ENCODE data around the gene TMEM187.

Gene TMEM187

GRCh38 chrX:153935326-153935851 lies 37.2 kb upstream of the TMEM187 start:
- no peak for DNase-seq

- DNase-seq, result no peak
Observed at GRCh38 chrX:153937056-153937455, 35.5 kb upstream of the TMEM187 start.

GRCh38 chrX:153938226-153938786 lies 34.2 kb upstream of the TMEM187 start:
- no peak for DNase-seq

DNA sequence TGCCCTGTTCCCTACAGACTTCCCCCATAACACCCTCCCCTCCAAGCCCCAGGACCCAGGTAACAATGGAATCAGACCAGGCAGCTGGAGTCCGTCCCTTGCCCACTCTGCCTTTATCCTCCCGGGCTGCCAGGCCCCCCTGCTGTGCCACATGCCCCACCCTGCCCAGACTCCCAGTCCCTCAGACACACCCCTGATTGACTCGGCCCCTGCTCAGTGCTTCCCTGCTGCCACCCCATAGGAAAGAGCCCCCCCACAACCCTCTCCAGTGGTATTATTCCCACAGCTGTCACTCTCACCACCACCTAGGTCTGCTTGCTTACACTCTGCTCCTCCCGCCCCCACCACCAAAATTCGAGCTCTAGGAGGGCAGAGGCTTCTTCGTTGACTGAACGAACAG lies 33.0 kb upstream of the TMEM187 start:
- no peak for DNase-seq

- no peak for DNase-seq
Observed at GRCh38 chrX:153941336-153942252, 31.0 kb upstream of the TMEM187 start.

DNA sequence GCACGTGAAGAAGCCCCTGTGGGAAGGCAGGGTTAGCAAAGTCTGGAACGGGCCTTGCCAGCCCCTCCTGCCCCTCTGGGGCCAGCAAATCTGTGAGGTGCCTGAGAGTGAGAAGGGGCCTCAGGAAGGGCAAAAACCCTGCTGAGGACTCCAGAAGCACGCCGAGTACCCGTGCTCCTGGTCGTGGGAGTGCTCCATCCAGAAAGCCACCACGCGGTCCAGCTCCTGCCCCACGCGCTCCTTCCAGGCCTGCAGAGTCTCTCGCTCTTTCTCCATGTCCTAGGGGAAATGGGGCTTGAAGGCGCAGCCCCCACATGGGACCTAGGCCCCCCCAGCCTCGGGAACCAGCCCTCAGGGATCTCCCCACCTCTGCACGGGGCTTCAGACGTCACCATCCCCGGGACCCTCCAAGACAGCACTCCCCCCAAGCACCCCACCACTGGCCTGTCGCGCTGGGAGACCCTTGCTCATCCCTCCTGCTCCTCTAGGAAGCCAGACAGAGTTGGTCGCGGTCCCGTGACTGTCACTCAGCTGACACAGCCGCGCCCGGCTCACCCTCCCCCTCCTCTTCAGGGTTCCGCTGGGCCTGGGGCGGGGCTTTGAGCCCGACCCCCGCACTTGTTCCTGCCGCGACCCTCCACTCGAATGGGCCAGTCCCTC lies 28.3 kb upstream of the TMEM187 start, which contains the start of gene RENBP:
RENBP (minus strand) TSS at position 504 of the 660 bp plus-strand sequence; CDS start at position 471, 33 bp downstream.
- DNase-seq, result peak; percentile 5

- no peak for DNase-seq
Observed at GRCh38 chrX:153944800-153945150, 27.8 kb upstream of the TMEM187 start.

GRCh38 chrX:153945956-153946943 lies 26.3 kb upstream of the TMEM187 start:
- no peak for DNase-seq

GRCh38 chrX:153947009-153947769 lies 25.4 kb upstream of the TMEM187 start:
- peak; percentile 69 for DNase-seq

DNA sequence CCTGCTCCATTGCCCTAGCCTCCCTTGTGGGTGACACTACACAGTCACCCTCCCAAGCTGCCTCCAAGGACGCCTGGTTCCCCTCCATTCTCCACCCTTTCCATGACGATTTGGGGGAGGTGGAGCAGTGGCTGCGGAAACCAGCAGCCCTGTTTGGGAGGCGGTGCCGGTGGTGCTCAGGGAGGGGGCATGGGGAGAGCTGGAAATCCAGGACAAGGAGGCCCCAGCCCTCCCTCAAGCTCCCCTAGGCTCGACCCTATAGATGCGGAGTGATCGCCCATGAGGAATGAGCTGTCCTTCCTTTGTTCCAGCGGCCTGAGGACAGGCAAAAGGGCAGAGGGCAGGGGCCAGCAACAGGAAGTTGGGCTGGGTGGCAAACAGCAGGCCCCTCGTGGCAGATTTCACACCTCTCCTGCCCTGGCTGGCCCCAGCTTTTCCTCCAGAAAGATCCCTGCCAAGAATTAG lies 24.5 kb upstream of the TMEM187 start:
- DNase-seq, result no peak

GRCh38 chrX:153948847-153949805 lies 23.4 kb upstream of the TMEM187 start:
- no peak for DNase-seq

DNA sequence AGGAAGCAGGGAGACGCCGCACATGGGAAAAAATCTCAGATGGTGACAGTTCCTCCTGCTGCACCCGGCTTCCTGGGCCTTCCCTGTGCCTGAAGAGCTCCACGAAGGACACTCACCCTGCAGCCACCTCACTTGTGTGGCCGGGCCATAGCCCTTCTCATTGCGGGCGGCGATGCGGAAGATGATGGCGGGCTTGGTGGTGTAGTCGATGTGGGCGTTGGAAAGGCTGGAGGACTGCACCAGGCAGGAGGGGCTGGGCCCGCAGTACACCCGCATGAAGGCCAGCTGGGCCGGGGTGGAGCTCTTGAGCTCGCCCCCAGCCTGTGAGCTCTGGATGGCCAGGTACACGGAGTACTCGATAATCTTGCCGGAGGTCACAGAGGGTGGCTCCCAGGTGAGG lies 22.4 kb upstream of the TMEM187 start:
- no peak for DNase-seq

GRCh38 chrX:153951683-153952372 lies 20.7 kb upstream of the TMEM187 start:
- DNase-seq, result no peak

- DNase-seq, result no peak
Observed at GRCh38 chrX:153952373-153953026, 20.1 kb upstream of the TMEM187 start.

DNA sequence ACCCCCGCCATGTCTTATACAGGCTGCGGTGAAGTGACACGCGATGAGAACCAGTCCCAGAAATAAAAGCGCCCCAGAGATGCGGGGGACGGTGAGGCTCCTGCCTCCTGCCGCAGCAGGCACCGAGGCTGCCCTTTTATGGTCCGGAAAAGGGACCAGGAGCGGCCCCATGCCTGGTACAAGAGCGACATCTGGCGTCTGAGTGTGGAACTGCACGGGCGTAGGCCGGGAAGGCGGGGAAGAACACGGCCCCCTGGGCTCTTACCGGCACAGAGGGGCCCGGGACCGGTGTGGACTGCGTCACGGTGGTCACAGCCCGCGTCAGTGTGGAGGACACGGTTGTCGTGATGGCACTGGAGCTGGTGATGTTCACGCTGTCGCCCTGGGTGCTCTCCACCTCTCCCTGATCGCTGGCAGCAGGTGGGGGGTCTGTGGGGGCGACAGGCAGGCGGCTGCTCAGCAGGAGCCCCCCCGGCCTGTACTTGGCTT lies 19.2 kb upstream of the TMEM187 start:
- peak; percentile 36 for DNase-seq

DNA sequence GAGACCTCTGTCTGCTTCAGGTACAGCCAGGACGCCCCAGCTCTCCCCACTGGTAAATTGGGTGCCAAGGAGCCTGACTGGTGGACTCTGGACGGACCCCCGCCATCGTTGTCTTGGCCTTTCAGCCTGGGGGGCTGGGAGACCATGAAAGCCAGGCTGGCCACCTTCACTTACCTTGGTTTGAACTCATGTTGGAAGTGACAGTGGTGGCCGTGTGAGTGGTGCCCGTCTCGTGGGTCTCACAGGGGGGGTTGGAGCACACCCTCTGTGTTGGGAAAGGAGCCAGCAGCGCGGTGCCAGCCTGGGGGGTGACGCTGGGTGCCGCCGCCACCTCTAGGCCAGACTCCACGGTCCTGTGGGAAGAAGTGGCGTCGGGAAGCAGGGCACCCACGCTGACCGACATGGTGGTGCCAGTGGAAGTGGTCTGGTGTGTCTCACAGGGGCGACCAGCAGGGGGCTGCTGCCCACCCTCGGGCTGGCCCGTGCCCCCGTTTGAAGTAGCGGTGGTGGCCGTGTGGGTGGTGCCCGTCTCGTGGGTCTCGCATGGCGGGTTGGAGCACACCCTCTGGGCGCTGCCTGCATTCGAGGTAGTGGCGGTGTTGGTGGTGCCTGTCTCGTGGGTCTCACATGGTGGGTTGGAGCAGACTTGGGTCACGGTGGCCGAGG lies 18.5 kb upstream of the TMEM187 start:
- no peak for DNase-seq

DNA sequence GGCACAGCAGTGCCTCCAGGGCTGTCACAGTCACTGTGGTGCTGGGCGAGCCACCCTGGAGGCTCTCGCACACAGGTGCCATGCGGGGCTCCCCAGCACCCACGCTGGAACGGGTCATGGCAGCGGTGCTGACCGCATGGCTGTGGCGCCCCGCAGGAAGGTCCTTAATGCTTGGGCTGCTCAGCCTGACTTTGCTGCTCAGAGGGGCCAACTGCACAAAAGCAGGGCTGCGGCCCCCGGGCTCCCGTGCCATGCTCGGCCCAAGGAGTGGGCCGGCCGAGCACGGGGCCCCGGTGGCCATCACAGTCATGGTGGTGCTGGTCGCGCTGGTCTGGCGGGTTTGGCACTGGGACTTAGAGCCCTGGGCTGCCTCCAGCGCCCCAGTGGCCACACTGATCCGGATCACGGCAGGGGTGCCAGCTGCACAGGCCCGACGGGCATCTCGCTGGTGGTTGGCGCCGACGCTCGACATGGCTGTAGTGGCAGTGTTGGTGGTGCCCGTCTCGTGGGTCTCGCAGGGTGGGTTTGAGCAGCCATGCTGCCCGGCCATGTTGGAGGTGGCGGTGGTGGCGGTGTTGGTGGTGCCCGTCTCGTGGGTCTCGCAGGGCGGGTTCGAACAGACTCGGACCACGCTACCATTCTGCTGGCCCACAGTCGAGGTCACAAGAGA lies 17.9 kb upstream of the TMEM187 start:
- no peak for DNase-seq

All from MV-4-11 (cell line).